Measurements from ENCODE around the gene SLC25A22.
A peak's percentile ranks its signal among the peaks of the same experiment; 100 is the strongest.

Gene SLC25A22

DNA sequence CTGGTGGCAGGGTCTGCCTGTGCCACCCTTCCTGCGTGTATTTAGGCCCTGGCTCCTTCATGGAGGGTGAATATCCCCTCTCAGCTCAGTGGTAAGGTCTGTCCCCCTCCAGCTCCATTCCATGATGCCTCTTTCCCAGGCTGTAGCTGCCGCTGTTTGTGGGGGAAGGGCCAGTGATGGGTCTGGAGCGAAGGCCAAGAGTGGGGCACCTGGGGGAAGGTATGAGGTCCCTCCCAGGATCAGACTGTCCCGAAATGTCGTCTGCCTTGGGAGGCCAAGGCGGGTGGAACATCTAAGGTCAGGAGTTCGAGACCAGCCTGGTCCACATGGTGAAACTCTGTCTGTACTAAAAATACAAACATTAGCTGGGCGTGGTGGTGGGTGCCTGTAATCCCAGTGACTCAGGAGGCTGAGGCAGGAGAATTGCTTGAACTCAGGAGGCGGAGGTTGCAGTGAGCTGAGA is 35.8 kb upstream of the SLC25A22 start:
- no peak for DNase-seq

DNA sequence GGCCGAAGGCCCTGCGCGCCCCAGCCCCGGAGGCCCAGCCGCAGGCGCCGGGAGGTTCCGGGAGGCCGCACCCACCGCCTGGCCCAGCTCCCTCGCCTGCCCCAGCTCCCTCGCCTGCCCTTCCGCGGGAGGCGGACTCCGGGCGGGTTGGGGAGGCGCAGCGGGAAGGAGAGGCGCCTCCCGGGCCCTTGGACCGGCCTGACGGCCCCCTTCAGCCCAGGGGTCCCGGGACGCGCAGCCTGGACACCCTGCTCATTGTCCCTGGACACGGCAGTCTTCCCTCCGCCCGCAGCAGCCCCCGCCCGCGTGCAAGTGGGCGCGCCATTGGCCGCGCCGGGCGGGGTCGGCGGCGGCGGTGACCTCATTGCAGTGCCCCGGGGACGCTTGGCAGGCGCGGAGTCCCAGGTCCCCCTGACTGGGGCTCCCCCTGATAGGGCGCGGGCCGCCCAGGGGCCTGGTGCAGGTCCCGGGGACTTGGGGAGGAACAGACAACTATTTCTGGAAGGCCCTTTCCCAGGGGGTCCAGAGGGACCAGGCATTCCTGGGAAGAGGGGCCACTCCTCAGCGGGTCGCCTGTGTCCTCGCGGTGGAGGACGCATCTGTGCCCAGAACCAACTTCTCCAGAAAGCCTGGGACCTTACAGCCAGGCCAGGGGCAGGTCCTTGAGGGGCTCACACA is 35.2 kb upstream of the SLC25A22 start:
- peak; percentile 75 for DNase-seq

DNA sequence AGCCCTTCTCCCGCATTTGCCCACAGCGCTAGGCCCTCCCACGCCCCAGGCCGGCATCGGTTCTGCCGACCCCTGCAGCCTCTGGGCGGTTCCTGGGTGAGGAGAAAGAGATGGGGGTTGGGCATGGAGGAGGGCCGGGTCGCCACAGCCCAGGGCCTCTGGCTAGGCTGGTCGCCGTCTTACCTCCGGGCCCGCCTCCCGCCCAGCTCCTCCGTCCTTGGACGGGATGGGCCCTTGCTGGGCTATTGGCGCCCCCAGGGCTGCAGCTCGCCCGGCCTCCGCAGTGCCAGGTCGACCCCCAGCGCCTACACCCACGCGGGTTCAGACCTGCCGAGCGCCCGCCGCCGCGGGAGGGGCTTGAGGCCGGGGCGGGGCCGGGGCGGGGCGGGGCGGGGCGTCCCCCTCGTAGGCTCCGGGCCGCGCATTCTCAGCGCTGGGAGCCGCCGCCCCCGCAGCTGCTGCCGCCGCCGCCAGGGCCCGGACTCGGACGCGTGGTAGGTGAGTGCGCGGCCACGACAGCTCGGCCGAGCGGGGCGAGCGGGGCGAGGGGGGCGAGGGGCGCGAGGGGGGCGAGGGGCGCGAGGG is 34.5 kb upstream of the SLC25A22 start, which contains the start of gene CD151:
Gene CD151, plus strand, starts transcription at position 424 of the 585 bp plus-strand sequence. CDS start 3,118 bp downstream, outside the sequence.
- peak; percentile 84 for DNase-seq

DNA sequence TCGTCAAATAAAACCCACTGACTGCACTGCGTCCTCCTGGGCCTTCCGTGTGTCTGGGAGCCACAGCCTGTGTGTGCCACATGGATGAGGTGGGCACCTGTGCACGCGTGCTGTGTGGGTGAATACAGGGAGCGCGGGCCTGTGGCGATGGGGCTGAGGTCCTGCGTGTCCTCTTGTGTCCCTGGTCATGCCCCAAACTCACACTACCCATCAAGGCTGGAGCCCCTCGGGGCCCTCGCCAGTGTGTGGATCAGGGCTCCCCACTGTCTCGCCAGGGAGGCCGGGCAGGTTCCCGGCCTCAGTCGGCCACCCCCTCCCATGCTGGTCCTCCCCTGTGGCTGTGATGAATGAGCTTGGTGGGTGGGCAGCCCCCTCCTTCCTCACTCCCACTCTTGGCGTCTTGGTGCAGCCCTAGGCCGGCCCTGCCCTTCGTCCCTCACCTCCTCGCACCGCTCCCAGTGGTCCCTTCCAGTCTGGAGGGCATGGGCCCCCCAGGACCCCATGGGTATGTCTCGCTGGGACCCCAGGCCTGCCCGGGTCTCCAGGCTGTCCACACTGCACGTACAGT is 34.0 kb upstream of the SLC25A22 start:
- DNase-seq = no peak

DNA sequence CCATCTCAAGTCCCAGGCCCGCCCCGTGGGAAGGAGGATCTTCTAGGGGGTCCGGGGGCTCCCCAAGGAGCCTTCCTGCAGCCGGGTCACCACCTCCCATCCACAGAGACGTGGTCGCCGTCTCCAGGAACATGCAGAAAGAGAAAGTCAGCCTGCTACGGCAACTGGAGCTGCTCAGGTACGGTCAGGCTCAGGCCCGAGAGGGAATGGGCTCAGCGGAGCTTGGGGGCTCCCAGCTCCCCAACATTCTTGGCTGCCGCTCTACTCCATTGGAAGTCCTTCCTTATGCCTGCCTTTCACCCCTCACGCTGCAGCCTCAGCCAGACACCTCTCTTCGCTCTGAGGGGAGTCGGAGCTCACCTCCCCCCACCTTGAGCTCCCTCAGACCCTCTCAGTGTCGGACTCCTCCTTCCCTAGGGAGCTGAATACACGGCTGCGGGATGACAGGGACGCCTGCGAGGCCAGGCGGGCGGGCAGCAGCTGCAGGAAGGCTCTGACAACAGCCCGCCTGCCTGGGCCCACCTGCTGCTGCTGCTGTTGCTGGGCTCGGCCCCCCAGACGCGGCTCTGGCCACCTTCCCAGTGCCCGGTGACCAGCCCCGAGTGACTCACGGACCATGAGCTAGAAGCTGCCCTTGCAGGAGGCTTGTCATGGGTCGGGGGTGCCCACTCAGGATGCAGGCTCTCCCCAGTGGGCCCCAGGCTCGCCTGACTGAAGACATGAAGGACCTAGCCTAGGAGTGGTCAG is 33.2 kb upstream of the SLC25A22 start:
- no peak for DNase-seq

DNA sequence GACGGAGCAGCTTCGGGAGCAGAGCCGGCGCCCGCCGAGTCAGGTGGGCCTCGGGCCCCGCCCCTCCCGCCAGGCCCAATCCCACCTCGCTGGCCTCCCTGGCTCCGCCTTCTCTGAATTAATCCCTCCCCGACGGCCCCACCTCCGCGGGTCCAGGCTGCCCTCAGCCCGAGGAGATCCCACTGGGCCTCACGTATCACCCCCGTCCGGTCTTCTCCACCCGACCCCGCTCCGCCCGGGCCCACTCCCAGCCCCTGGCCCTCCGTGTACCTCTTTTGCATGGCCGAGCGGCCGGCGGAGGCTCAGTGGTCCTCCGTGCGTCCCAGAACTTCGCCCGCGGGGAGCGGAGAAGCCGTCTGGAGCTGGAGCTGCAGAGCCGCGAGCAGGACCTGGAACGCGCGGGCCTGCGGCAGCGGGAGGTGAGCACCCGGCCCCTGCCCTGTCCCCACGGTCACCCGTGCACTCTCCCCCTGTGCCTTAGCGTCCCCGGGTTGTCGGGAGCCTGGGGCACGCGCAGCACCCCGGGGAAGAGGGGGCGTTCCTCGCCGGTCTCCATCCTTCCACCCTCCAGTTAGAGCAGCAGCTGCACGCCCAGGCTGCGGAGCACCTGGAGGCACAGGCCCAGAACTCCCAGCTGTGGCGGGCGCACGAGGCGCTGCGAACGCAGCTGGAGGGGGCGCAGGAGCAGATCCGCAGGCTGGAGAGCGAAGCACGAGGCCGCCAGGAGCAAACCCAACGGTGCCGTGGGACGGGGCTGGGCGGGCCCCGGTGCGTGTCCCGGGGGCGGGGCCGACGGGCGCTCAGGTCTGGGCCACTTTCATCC is 32.4 kb upstream of the SLC25A22 start:
- peak; percentile 86 for DNase-seq

DNA sequence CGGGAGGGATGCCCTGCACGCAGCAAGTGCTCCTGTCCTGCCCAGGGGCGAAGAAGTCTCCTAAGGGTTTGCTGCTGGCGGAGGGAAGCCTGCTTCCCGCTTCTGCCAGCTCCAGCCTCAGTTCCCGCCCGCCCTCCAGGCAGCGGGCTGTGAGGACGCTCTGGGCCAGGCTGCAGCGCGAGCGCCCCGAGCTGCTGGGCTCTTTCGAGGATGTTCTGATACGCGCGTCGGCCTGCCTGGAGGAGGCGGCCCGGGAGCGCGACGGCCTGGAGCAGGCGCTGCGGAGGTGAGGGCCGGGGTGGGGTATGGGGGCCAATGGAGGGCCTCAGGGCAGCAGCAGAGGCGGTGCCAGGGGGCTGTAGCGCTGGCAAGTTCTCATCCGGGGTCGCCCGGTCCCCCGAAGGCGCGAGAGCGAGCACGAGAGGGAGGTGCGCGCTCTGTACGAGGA is 31.8 kb upstream of the SLC25A22 start:
- no peak for DNase-seq

DNA sequence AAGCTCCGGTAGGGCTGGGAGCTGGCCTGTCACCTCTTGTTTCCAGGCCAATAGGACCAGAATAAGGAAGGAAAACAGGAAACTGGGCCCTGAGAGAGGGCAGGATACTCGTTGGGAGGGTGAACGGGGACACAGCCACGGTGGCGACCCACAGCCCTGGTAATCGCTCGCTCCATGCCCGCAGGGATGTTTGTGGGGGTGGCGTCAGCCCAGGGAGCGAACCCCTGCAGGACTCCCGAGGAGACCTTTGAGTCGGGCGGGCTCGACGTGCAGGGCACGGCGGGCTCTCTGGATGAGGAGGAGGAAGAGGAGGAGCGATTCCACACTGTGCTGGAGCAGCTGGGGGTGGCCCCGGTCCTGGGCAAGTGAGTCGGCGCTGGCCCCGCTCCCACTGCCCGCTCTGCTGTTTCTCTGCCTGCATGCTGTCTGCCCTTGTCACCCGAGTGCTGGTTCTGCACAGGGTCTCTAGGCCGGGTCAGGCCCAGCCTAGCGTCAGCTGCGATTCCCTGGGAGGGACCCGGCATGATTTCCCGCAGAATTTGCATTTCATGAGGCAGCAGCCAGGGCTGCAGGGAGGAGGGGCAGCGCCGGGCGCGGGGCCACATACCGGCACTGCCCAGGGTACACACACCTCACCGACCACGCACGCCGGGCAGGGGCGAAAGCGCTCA is 31.2 kb upstream of the SLC25A22 start:
- DNase-seq = no peak

DNA sequence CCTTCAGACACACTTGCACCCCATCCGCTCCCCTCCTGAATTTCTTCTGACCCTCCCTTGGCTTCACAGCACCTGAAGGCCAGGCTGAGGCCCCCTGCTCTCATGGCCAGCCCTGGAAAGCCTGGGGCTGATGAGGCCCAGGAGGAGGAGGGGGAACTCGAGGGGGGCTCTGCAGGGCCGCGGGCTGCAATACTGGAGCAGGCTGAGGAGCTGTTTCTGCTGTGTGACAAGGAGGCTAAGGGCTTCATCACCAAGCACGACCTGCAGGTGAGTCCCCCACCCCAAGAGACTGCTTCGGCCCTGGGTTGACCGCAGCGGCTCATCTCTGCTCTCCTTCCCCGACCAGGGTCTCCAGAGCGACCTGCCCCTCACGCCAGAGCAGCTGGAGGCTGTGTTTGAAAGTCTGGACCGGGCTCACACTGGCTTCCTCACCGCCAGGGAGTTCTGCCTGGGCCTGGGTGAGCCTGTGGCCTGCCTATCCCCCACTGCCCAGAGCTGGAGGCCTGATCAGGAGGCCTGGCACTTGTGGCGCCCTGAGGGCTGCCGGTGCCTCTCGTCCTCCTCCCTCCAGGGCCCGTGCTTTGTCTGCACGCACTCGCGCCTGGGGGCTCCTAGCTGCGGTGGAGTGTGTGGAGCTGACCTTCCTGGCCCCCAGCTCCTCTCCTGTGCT is 30.6 kb upstream of the SLC25A22 start:
- DNase-seq = no peak

DNA sequence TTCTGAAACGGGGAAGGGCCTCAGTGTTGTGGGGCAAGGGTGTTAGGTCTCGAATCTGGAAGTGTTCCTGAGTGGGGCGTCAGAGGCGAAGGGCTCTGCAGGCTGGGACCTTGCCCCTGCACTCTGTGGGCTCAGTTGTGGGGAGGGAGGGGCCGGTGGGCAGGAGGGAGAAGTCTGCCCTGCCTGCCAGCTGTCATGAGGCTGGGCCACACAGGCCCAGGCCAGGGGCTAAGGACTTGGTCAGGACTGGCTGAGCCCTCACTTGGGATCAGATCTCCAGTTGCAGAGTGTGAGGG is 29.8 kb upstream of the SLC25A22 start, which contains the start of gene CRACR2B:
Gene CRACR2B, plus strand, starts transcription at position 23 of the 296 bp plus-strand sequence. CDS start 689 bp downstream, outside the sequence.
- DNase-seq = no peak

DNA sequence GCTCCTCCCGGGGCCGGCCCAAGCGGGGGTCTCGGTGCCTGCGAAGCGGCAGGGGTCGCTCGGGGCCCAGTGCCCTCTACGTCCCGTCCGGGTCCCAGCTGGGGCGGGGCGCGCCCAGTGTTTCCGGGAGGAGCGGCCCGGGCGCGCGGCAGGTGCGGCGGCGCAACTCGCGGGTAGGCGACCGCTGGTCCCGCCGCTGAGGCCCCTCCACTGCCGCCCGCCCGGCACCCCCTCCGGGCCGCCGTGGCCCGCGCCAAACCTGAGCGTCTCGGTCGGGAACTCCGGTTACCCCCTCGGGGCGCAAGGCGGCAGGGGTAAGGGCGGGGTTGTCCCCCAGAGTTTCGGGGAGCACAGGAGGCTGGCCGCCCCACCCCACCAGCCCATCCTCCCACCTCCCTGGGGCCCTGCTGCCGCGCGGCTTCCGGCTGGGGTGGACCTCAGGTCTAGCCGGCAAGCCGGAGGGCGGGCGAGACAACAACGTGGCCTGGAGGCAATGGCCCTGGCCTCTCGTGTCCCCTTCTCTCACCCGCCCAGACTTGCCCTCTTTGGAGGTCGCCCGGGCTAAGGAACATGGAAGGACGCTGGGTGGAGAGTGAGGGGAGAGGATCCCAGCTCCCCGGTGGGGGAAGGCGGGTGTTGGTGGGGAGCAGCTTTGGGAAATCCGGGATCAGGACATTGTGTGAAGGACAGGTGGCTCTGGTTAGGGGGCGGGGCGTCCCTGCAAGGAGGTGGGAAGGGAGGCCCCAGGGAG is 29.2 kb upstream of the SLC25A22 start:
- no peak for DNase-seq

DNA sequence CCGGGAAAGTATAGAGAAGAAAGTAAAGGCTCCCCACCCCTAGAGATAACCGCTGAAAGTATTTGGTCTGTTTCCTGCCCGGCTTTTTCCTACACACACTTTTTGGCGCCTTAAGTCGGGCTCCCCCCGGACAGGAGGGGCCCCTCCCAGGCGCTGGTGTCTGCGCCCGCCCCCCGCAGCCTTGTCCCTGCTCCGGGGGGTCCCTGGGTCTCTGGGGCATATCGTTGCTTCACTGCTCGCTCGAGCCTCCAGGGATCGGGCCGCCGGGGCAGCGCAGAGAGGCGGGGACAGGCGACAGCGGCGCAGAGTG is 28.7 kb upstream of the SLC25A22 start:
- no peak for DNase-seq

DNA sequence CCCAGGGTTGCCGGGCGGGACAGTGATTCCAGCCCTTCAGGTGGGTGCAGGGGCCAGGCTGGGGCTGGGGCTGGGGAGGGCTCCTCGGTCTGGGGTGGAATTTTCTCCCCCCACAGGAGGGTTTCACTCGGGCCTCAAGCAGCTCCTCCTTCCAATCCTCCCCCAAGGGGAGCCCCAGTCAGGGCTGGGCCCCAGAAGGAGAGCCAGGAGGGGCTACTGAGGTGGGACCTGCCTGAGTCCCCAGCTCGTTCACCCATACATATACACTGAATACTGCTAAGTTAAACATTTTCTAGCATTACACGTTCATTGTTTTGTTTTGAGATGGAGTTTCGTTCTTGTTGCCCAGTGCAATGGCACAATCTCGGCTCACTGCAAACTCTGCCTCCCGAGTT is 28.1 kb upstream of the SLC25A22 start:
- no peak for DNase-seq

DNA sequence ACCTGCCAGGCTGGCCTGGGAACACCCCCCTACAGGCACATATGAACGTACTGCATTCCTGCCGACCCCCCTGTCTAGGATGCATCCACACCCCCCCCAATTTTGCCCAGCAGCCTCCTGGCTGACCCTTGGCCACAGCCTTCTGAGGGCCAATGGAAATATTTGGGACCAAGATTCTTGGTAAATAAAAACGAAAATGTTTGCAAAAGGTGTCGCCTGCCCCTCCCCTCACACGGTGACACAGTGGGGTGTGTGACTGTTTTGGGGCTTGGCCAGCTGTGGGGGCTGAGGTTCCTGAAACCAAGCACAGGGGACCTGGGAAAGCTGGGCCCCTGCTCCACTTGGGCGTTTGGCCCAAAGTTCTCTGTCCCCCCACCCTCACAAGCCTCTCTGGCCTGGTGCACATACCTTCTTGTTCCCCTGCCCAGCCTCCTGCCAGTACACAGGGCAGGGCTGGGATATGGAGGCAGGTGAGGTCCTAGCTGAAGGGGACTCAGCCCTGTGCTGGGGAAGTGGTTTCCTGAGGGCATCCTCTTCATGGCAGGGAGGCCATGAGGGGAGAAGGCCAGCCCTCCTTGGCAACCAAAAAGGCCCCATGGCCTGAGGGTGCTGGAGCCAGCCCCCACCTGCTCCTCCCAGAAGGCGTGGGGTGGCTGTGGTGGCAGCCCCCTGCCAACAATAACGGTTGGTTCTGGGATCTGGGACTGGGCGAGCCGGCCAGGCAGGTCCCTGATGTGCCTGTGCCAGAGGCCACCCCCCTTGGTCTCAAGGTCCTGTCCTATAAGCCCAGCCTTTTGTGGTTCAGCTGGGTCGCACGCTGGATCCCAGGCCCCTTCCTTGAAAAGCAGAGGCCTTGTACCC is 27.5 kb upstream of the SLC25A22 start:
- DNase-seq = no peak

DNA sequence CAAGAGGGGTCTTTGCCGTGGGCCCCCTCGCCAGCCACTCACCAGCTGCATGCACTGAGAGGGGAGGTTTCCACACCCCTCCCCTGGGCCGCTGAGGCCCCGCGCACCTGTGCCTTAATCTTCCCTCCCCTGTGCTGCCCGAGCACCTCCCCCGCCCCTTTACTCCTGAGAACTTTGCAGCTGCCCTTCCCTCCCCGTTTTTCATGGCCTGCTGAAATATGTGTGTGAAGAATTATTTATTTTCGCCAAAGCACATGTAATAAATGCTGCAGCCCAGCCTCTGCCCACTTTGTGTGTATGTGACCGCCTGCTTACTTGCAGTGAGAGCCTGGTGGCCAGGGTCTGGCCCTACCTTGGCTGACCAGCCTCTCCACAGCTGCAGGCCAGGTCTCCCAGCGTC is 26.9 kb upstream of the SLC25A22 start:
- no peak for DNase-seq

DNA sequence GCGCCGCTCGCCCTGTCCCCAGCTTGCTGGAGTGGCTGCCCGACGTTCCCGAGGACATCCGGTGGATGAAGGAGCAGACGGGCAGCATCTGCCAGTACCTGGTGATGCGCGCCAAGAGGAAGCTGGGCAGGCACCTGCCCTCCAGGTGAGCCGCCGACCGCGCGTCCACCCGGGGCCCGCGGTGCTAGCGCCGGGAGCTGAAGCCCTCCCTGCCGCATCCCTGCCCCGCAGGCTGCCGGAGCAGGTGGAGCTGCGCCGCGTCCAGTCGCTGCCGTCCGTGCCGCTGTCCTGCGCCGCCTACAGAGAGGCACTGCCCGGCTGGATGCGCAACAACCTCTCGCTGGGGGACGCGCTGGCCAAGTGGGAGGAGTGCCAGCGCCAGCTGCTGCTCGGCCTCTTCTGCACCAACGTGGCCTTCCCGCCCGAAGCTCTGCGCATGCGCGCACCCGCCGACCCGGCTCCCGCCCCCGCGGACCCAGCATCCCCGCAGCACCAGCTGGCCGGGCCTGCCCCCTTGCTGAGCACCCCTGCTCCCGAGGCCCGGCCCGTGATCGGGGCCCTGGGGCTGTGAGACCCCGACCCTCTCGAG is 26.3 kb upstream of the SLC25A22 start:
- no peak for DNase-seq

DNA sequence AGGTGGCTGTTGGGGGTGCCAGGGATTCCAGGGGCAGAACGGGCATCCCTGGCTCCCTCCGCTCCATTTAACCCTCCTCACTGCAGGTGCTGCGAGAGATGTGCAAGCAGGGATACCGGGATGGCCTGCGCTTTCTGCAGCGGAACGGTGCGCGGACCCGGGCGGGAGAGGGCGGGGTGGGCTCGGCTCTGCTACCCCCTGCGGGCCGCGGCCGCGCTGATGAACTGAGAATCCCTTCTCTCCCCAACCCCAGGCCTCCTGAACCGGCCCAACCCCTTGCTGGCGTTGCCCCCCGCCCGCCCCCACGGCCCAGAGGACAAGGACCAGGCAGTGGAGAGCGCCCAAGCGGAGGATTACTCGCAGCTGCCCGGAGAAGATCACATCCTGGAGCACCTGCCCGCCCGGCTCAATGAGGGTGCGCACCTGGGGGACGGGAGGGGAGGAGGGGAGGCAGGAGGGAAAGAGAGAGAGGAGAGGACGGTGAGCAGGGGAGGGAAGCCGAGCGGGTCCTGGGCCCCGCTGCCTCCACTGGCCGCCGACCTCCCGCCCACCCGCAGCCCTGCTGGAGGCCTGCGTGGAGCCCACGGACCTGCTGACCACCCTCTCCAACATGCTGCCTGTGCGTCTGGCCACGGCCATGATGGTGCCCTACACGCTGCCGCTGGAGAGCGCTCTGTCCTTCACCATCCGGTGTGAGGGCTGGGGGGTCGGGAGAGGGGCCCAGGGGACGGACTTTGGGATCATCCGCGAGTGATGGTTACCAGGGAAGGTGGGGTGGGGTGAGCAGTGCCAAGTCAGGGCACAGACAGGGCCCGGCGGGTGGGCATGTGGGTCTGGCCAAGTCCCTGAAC is 25.6 kb upstream of the SLC25A22 start:
- no peak for DNase-seq

DNA sequence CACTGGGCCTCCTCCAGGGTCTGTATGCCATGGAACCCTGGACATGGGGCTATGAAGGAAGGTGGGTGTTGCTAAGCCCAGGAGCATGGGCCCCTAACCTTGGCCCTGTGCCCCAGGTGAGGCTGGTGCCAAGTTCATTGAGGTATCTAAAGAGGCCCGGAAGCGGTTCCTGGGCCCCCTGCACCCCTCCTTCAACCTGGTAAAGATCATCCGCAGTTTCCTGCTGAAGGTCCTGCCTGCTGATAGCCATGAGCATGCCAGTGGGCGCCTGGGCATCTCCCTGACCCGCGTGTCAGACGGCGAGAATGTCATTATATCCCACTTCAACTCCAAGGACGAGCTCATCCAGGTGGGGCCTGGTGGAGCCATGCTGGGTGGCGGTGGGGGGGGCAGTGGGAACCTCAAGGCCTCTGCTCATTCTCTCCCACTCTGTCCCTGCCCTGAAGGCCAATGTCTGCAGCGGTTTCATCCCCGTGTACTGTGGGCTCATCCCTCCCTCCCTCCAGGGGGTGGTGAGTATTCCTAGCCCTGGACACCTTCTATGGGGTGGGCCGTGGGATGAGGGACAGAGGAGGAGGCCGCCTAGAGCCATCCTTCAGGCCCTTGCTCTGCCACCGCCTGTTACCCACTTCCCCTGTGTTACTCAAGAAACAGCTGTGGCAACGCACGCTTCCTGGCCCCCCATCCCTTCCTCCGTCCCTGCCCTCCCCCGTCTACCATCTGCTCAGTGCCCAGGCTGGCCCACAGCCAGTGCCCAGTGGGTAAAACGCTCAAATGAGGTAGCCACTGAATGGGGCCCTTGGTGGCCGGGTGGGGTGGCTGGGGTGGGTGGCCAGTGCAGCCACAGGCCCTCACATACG is 23.7 kb upstream of the SLC25A22 start:
- DNase-seq = no peak
